Panc1 (cell line): ENCODE data around the gene DHRS12. TPM values are rescaled to one million over a fixed set of nuclear protein-coding genes. Genes with fewer than 3 reads are reported as not detected.

Experiments
- ATAC-seq: fragments of 200-7000 bp; cut with Tn5 transposase; 2 replicates; pipeline ENCODE4 v1.9.1; 2020; ENCODE audit warnings: mild to moderate bottlenecking, moderate library complexity
- BruUV-seq: library from RNA; stranded (reverse); fragments of 400-500 nt; replicated peaks from 2 replicates; lab custom pipeline; 2021; lab: Mats Ljungman, UMichigan
- CTCF ChIA-PET: fragments of 300-600 bp; sonication (Branson Sonifier 250); formaldehyde crosslinking; loops from one replicate; lab custom pipeline; 2022; ENCODE audit warnings: antibody characterized with exemption; lab: Charles Lee
- POLR2A ChIA-PET: fragments of 300-600 bp; sonication (Branson Sonifier 250); formaldehyde crosslinking; loops from one replicate; lab custom pipeline; 2022; ENCODE audit warnings: antibody characterized with exemption; lab: Charles Lee
- DNase-seq: peaks from one replicate; pipeline ENCODE4 v3.0.0-alpha.2; 2010; ENCODE audit warnings: low read depth, low spot score
- H3K27ac ChIP-seq: 2 replicates; pipeline ENCODE4 v1.5.1; 2011; ENCODE audit warnings: mild to moderate bottlenecking, low read length, inconsistent platforms
- H3K27me3 ChIP-seq: fragments of 200-500 bp; sonication (Bioruptor generic); 2 replicates; pipeline ENCODE4 v1.6.0; 2014; ENCODE audit warnings: low read length, inconsistent platforms; ENCODE audit not compliant: control insufficient read depth, insufficient read depth
- H3K36me3 ChIP-seq: fragments of 200-500 bp; sonication (Bioruptor generic); 2 replicates; pipeline ENCODE4 v1.5.1; 2014; ENCODE audit warnings: inconsistent platforms, mild to moderate bottlenecking, low read length, moderate library complexity; ENCODE audit not compliant: control insufficient read depth, insufficient read depth
- H3K4me1 ChIP-seq: 2 replicates; pipeline ENCODE4 v1.5.1; 2011; ENCODE audit warnings: inconsistent platforms, mild to moderate bottlenecking, low read length, moderate library complexity; ENCODE audit not compliant: control insufficient read depth, insufficient read depth
- H3K4me3 ChIP-seq, 2 experiments: 2 replicates each; pipeline ENCODE4 v1.5.1; 2011 to 2012; ENCODE audit warnings: low read depth in 2 of 2, low read length in 2 of 2, mild to moderate bottlenecking in 2 of 2, inconsistent platforms in 1 of 2, moderate library complexity in 1 of 2
- H3K9me3 ChIP-seq: fragments of 200-500 bp; sonication (Bioruptor generic); 2 replicates; pipeline ENCODE4 v1.5.1; 2014; ENCODE audit warnings: low read depth, mild to moderate bottlenecking, inconsistent platforms, low read length, moderate library complexity; ENCODE audit not compliant: control insufficient read depth, insufficient read depth
- POLR2AphosphoS5 ChIP-seq: IDR thresholded peaks from 2 replicates; pipeline ENCODE4 v1.6.1; 2012; ENCODE audit warnings: mild to moderate bottlenecking, low read depth, low read length, moderate library complexity
- REST ChIP-seq, 2 experiments: IDR thresholded peaks; 2 replicates each; pipeline ENCODE4 v1.6.1; 2011 to 2012; ENCODE audit warnings: low read depth in 2 of 2, control low read depth in 1 of 2, low read length in 1 of 2, mild to moderate bottlenecking in 1 of 2, moderate library complexity in 1 of 2; ENCODE audit not compliant: insufficient read depth in 1 of 2
- SIN3A ChIP-seq: IDR thresholded peaks from 2 replicates; pipeline ENCODE4 v1.6.1; 2012; ENCODE audit warnings: low read depth, mild to moderate bottlenecking, low read length, moderate library complexity, borderline replicate concordance; ENCODE audit not compliant: insufficient read depth
- TCF7L2 ChIP-seq: IDR thresholded peaks from 2 replicates; pipeline ENCODE4 v1.6.1; 2011; ENCODE audit warnings: mild to moderate bottlenecking, low read depth, low read length, inconsistent platforms
- in situ Hi-C: cut with HindIII; loops from 2 replicates; pipeline ENCODE4 v1.10.0; 2016; ENCODE audit warnings: low sequenced_read_pairs, low pct_unique_long_range_greater_than_20kb
- intact Hi-C: fragments of 100-400 bp; cut with micrococcal nuclease; formaldehyde crosslinking; loops from one replicate; pipeline ENCODE4 v1.10.0; 2022; ENCODE audit not compliant: unreplicated experiment
- total RNA-seq: library from RNA; stranded (reverse); gene quantifications from one replicate; pipeline ENCODE4 v1.2.1, GENCODE V29; 2021; ENCODE audit not compliant: unreplicated experiment
- TF ChIP-seq, protein P1 (sequence below): fragments of 450-650 bp; IDR thresholded peaks from 2 replicates; pipeline ENCODE4 v1.5.1; 2017; ENCODE audit warnings: mild to moderate bottlenecking

Gene DHRS12
- total RNA-seq, 1 experiment from 2014 or later: 10.7 TPM

GRCh38 chr13:51728972-51729371 lies 75.0 kb downstream of the DHRS12 start:
- Histone ChIP-seq H3K9me3 (no peaks in the 10 kb centered on the region), H3K4me1 (0 out of 2 replicates have a peak, but pooled peaks cover 4% of the 10 kb centered on the region), H3K27ac (no peak overlapping the region), H3K4me3 (no peak overlapping the region), H3K27me3 (no peaks in the 10 kb centered on the region), H3K36me3 (no peaks in the 10 kb centered on the region; the same call in 1 of the 2 replicates)
- POLR2A ChIA-PET: no interaction called here
- CTCF ChIA-PET: no interaction called here
- TF ChIP-seq TCF7L2 (no peak), REST (IDR thresholded peaks at IDR 0.05; ENCODE audit: insufficient read depth in 1 of 2, low read depth in 2 of 2, low read length in 1 of 2) (no peak), POLR2AphosphoS5 (no peak), SIN3A (no peak)
- TF ChIP-seq, protein P1, sequence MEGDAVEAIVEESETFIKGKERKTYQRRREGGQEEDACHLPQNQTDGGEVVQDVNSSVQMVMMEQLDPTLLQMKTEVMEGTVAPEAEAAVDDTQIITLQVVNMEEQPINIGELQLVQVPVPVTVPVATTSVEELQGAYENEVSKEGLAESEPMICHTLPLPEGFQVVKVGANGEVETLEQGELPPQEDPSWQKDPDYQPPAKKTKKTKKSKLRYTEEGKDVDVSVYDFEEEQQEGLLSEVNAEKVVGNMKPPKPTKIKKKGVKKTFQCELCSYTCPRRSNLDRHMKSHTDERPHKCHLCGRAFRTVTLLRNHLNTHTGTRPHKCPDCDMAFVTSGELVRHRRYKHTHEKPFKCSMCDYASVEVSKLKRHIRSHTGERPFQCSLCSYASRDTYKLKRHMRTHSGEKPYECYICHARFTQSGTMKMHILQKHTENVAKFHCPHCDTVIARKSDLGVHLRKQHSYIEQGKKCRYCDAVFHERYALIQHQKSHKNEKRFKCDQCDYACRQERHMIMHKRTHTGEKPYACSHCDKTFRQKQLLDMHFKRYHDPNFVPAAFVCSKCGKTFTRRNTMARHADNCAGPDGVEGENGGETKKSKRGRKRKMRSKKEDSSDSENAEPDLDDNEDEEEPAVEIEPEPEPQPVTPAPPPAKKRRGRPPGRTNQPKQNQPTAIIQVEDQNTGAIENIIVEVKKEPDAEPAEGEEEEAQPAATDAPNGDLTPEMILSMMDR: no peak
- intact Hi-C loops: no loop called here
- no peak for DNase-seq
- in situ Hi-C loops: no loop called here
- ATAC-seq: no peak
- no TSS peak for BruUV-seq

GRCh38 chr13:51728275-51728673 lies 75.7 kb downstream of the DHRS12 start:
- POLR2A ChIA-PET: no interaction called here
- ATAC-seq: no peak
- no TSS peak for BruUV-seq
- intact Hi-C loops (no loop called here), in situ Hi-C loops (no loop called here)
- Histone ChIP-seq H3K27me3 (no peaks in the 10 kb centered on the region), H3K9me3 (no peaks in the 10 kb centered on the region), H3K27ac (no peak overlapping the region), H3K4me1 (0 out of 2 replicates have a peak, but pooled peaks cover 4% of the 10 kb centered on the region), H3K36me3 (no peaks in the 10 kb centered on the region; the same call in 1 of the 2 replicates), H3K4me3 (no peak overlapping the region)
- DNase-seq: no peak
- CTCF ChIA-PET: no interaction called here
- no peak for TF ChIP-seq TCF7L2
- no peak for TF ChIP-seq REST (IDR thresholded peaks at IDR 0.05; ENCODE audit: insufficient read depth in 1 of 2, low read depth in 2 of 2, low read length in 1 of 2)
- TF ChIP-seq SIN3A: no peak
- TF ChIP-seq, protein P1: no peak
- TF ChIP-seq POLR2AphosphoS5: no peak
